GM20431 (cell line): ENCODE results near the gene BDH1.

Source experiments
- in situ Hi-C: fragments of 300-500 bp; cut with MseI, MboI; formaldehyde crosslinking; loops from one replicate; pipeline ENCODE4 v1.15.0; 2020; ENCODE audit warnings: low sequenced_read_pairs; ENCODE audit not compliant: unreplicated experiment

BDH1 gene

GRCh38 chr3:197554562-197555280 is 1.0 kb downstream of the BDH1 start:
- in situ Hi-C loops = no loop called here

- in situ Hi-C loops = no loop called here
Measured at GRCh38 chr3:197554196-197554561, 1.6 kb downstream of the BDH1 start.

GRCh38 chr3:197552198-197552597 is 3.6 kb downstream of the BDH1 start:
- in situ Hi-C loops = no loop called here

GRCh38 chr3:197550489-197550888 is 5.3 kb downstream of the BDH1 start:
- in situ Hi-C loops = no loop called here

GRCh38 chr3:197549261-197549885 is 6.4 kb downstream of the BDH1 start:
- in situ Hi-C loops = no loop called here

GRCh38 chr3:197547306-197548011 is 8.3 kb downstream of the BDH1 start:
- in situ Hi-C loops = no loop called here

- in situ Hi-C loops = no loop called here
Measured at GRCh38 chr3:197546307-197547085, 9.3 kb downstream of the BDH1 start.

- in situ Hi-C loops = no loop called here
Measured at GRCh38 chr3:197545571-197545970, 10.2 kb downstream of the BDH1 start.

GRCh38 chr3:197545101-197545500 is 10.7 kb downstream of the BDH1 start:
- in situ Hi-C loops = no loop called here

- in situ Hi-C loops = no loop called here
Measured at GRCh38 chr3:197542741-197543454, 12.9 kb downstream of the BDH1 start.

GRCh38 chr3:197541756-197542539 is 13.8 kb downstream of the BDH1 start:
- in situ Hi-C loops = no loop called here

GRCh38 chr3:197540961-197541377 is 14.8 kb downstream of the BDH1 start:
- in situ Hi-C loops = no loop called here

- in situ Hi-C loops = no loop called here
Measured at GRCh38 chr3:197539651-197540051, 16.1 kb downstream of the BDH1 start.

- in situ Hi-C loops = no loop called here
Measured at GRCh38 chr3:197533927-197534725, 21.6 kb downstream of the BDH1 start.

GRCh38 chr3:197533396-197533795 is 22.4 kb downstream of the BDH1 start:
- in situ Hi-C loops = no loop called here

GRCh38 chr3:197532388-197532787 is 23.4 kb downstream of the BDH1 start:
- in situ Hi-C loops = no loop called here

- in situ Hi-C loops = no loop called here
Measured at GRCh38 chr3:197528190-197528589, 27.6 kb downstream of the BDH1 start.

- in situ Hi-C loops = no loop called here
Measured at GRCh38 chr3:197527569-197527968, 28.2 kb downstream of the BDH1 start.
